H9 (cell line): ENCODE measurements around the gene SCNN1G. TPM values are rescaled to one million over a fixed set of nuclear protein-coding genes. Genes with fewer than 3 reads are reported as not detected.

Source experiments
- DNase-seq: peaks from one replicate; pipeline ENCODE4 v3.0.0-alpha.2; 2017
- H2AFZ ChIP-seq: one replicate; pipeline ENCODE4 v1.6.1; 2013; ENCODE audit warnings: mild to moderate bottlenecking, low read length, control low read depth, moderate library complexity
- H2AK5ac ChIP-seq: 2 replicates; pipeline ENCODE4 v1.6.1; 2013; ENCODE audit warnings: low read length, control low read depth, mixed read lengths; ENCODE audit not compliant: insufficient read length
- H2BK120ac ChIP-seq: one replicate; pipeline ENCODE4 v1.6.1; 2013; ENCODE audit warnings: low read depth, mild to moderate bottlenecking, low read length, control low read depth, inconsistent platforms; ENCODE audit not compliant: poor library complexity, severe bottlenecking
- H2BK12ac ChIP-seq: 2 replicates; pipeline ENCODE4 v1.6.1; 2013; ENCODE audit warnings: low read length, control low read depth, mixed read lengths, low read depth; ENCODE audit not compliant: insufficient read length
- H2BK15ac ChIP-seq: 2 replicates; pipeline ENCODE4 v1.6.1; 2013; ENCODE audit warnings: low read depth, low read length, control low read depth
- H2BK20ac ChIP-seq: one replicate; pipeline ENCODE4 v1.6.1; 2013; ENCODE audit warnings: low read depth, mild to moderate bottlenecking, low read length, control low read depth, inconsistent platforms; ENCODE audit not compliant: poor library complexity, severe bottlenecking
- H2BK5ac ChIP-seq: 2 replicates; pipeline ENCODE4 v1.6.1; 2013; ENCODE audit warnings: low read length, control low read depth, mixed read lengths; ENCODE audit not compliant: insufficient read length
- H3K14ac ChIP-seq: 2 replicates; pipeline ENCODE4 v1.6.1; 2013; ENCODE audit warnings: low read length, control low read depth; ENCODE audit not compliant: insufficient read depth
- H3K18ac ChIP-seq: 2 replicates; pipeline ENCODE4 v1.6.1; 2013; ENCODE audit warnings: low read depth, mild to moderate bottlenecking, mixed read lengths, low read length, control low read depth; ENCODE audit not compliant: insufficient read length
- H3K23ac ChIP-seq: 2 replicates; pipeline ENCODE4 v1.6.1; 2013; ENCODE audit warnings: low read length, control low read depth, mixed read lengths, low read depth; ENCODE audit not compliant: insufficient read length
- H3K23me2 ChIP-seq: 2 replicates; pipeline ENCODE4 v1.6.1; 2013; ENCODE audit warnings: low read depth, mild to moderate bottlenecking, mixed read lengths, low read length, control low read depth; ENCODE audit not compliant: insufficient read length, poor library complexity, severe bottlenecking
- H3K27ac ChIP-seq: 2 replicates; pipeline ENCODE4 v1.5.1; 2013; ENCODE audit warnings: low read length, control low read depth, mixed read lengths, low read depth; ENCODE audit not compliant: insufficient read length
- H3K27me3 ChIP-seq: 2 replicates; pipeline ENCODE4 v1.6.1; 2013; ENCODE audit warnings: low read length, control low read depth, inconsistent platforms; ENCODE audit not compliant: insufficient read depth
- H3K4ac ChIP-seq: 2 replicates; pipeline ENCODE4 v1.6.1; 2013; ENCODE audit warnings: low read depth, mild to moderate bottlenecking, control low read depth, inconsistent platforms, low read length, moderate library complexity
- H3K4me1 ChIP-seq: 2 replicates; pipeline ENCODE4 v1.6.1; 2013; ENCODE audit warnings: low read length, control low read depth, inconsistent platforms; ENCODE audit not compliant: insufficient read depth
- H3K4me2 ChIP-seq: 2 replicates; pipeline ENCODE4 v1.6.1; 2013; ENCODE audit warnings: low read length, control low read depth, mixed read lengths; ENCODE audit not compliant: insufficient read length, insufficient read depth
- H3K56ac ChIP-seq: 2 replicates; pipeline ENCODE4 v1.6.1; 2013; ENCODE audit warnings: low read depth, mild to moderate bottlenecking, mixed read lengths, low read length, control low read depth; ENCODE audit not compliant: insufficient read length
- H3K79me1 ChIP-seq: 2 replicates; pipeline ENCODE4 v1.6.1; 2013; ENCODE audit warnings: low read depth, mild to moderate bottlenecking, moderate library complexity, low read length, control low read depth, inconsistent platforms; ENCODE audit not compliant: insufficient read depth, poor library complexity, severe bottlenecking
- H3K79me2 ChIP-seq: 2 replicates; pipeline ENCODE4 v1.6.1; 2013; ENCODE audit warnings: low read length, control low read depth, inconsistent platforms; ENCODE audit not compliant: insufficient read depth
- H3K9ac ChIP-seq: 2 replicates; pipeline ENCODE4 v1.6.1; 2013; ENCODE audit warnings: low read length, control low read depth, mixed read lengths; ENCODE audit not compliant: insufficient read length; ENCODE audit errors: extremely low read depth
- H3K9me3 ChIP-seq: one replicate; pipeline ENCODE4 v1.6.1; 2013; ENCODE audit warnings: low read depth, low read length, inconsistent platforms; ENCODE audit not compliant: control insufficient read depth
- H3T11ph ChIP-seq: one replicate; pipeline ENCODE4 v1.6.1; 2013; ENCODE audit warnings: mild to moderate bottlenecking, low read length, control low read depth, inconsistent platforms
- H4K20me1 ChIP-seq: one replicate; pipeline ENCODE4 v1.6.1; 2013; ENCODE audit not compliant: control insufficient read depth, insufficient read length, insufficient read depth
- H4K5ac ChIP-seq: 2 replicates; pipeline ENCODE4 v1.6.1; 2013; ENCODE audit warnings: low read depth, mild to moderate bottlenecking, mixed read lengths, low read length, control low read depth; ENCODE audit not compliant: insufficient read length
- H4K8ac ChIP-seq: replicated peaks from 2 replicates; pipeline ENCODE4 v1.6.1; 2013; ENCODE audit warnings: low read length, control low read depth, mixed read lengths, low read depth; ENCODE audit not compliant: insufficient read length
- H4K91ac ChIP-seq: 2 replicates; pipeline ENCODE4 v1.6.1; 2013; ENCODE audit warnings: low read depth, mild to moderate bottlenecking, moderate library complexity, mixed read lengths, low read length, control low read depth; ENCODE audit not compliant: insufficient read length
- H3K27ac Mint-ChIP-seq, 3 experiments: 2 replicates in 2 of 3; 3 replicates in 1 of 3; pipeline ENCODE4 v1.8.0; 2020 to 2021; ENCODE audit warnings: mixed read lengths in 3 of 3, mild to moderate bottlenecking in 1 of 3, moderate library complexity in 1 of 3
- H3K27me3 Mint-ChIP-seq: 2 replicates; pipeline ENCODE4 v1.8.0; 2021; ENCODE audit warnings: low read depth, mild to moderate bottlenecking, moderate library complexity, mixed read lengths
- H3K36me3 Mint-ChIP-seq, 3 experiments: 2 replicates in 2 of 3; 3 replicates in 1 of 3; pipeline ENCODE4 v1.8.0; 2020 to 2021; ENCODE audit warnings: low read depth in 3 of 3, mixed read lengths in 3 of 3; ENCODE audit not compliant: insufficient read depth in 1 of 3
- H3K4me1 Mint-ChIP-seq, 2 experiments: 2 replicates each; pipeline ENCODE4 v1.8.0; 2020; ENCODE audit warnings: mixed read lengths in 2 of 2
- H3K4me3 Mint-ChIP-seq, 2 experiments: 2 replicates in 1 of 2; 3 replicates in 1 of 2; pipeline ENCODE4 v1.8.0; 2020 to 2021; ENCODE audit warnings: mild to moderate bottlenecking in 2 of 2, mixed read lengths in 2 of 2, moderate library complexity in 1 of 2
- H3K9me3 Mint-ChIP-seq, 2 experiments: 2 replicates in 1 of 2; 3 replicates in 1 of 2; pipeline ENCODE4 v1.8.0; 2020; ENCODE audit warnings: mild to moderate bottlenecking in 2 of 2, mixed read lengths in 2 of 2, moderate library complexity in 1 of 2
- WGBS: extraction: QIAGEN DNeasy Blood & Tissue Kit; methylation state at CpG from one replicate; pipeline ENCODE4 v1.1.7; 2013; ENCODE audit warnings: missing lambda C conversion rate, low lambda C conversion rate, mixed read lengths; ENCODE audit not compliant: insufficient read length; ENCODE audit errors: extremely low coverage; 5-methylcytosine and 5-hydroxymethylcytosine counted together
- total RNA-seq: library from RNA; stranded (reverse); gene quantifications from 2 replicates; pipeline ENCODE4 v1.2.1, GENCODE V29; 2021
- TF ChIP-seq, protein P1 (sequence below): fragments of 200-600 bp; sonication (generic); conservative IDR thresholded peaks from 3 replicates; pipeline ENCODE4 v1.8.0; 2021; ENCODE audit warnings: antibody characterized with exemption, mild to moderate bottlenecking

The SCNN1G gene
- total RNA-seq, 1 experiment from 2014 or later, result 0.74 TPM

DNA sequence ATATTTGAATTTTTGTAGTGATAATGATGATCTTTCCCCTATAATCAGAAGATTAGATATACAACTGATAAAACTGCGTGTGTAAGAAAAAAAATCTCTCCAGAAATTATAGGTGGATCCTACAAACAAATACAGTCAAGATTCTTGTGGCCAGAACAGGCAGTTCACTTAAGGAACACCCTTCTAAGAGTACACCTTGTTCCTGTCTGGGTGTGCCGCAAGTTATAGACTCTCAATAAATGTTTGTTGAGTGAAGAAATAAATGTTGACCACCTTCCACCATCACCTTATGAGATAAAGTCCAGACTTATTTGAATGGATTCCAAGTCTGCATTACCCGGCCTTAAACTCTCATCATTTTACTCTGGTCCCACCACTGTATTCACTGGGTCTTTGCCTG lies 73.9 kb downstream of the SCNN1G start:
- H3K56ac ChIP-seq, result no peak overlapping the region
- no peak overlapping the region for H2AFZ ChIP-seq
- Mint-ChIP-seq H3K27ac (no peak overlapping the region), H3K36me3 (no peaks in the 10 kb centered on the region), H3K4me3 (no peak overlapping the region), H3K9me3 (no peaks in the 10 kb centered on the region; a peak in 1 of 5 replicates), H3K4me1 (no peaks in the 10 kb centered on the region), H3K27me3 (peaks cover 5% of the 10 kb centered on the region)
- no peak overlapping the region for H4K5ac ChIP-seq
- no peak overlapping the region for H2BK5ac ChIP-seq
- no peak overlapping the region for H2BK12ac ChIP-seq
- no peak overlapping the region for H4K91ac ChIP-seq
- no peak overlapping the region for H3T11ph ChIP-seq
- H2BK15ac ChIP-seq, result no peak overlapping the region
- no peaks in the 10 kb centered on the region for H3K79me2 ChIP-seq
- H3K9ac ChIP-seq, result no peak overlapping the region
- no peak overlapping the region for H3K18ac ChIP-seq
- H3K9me3 ChIP-seq, result no peaks in the 10 kb centered on the region
- no peak overlapping the region for H3K14ac ChIP-seq
- H3K4me1 ChIP-seq, result no peaks in the 10 kb centered on the region
- TF ChIP-seq, protein P1, sequence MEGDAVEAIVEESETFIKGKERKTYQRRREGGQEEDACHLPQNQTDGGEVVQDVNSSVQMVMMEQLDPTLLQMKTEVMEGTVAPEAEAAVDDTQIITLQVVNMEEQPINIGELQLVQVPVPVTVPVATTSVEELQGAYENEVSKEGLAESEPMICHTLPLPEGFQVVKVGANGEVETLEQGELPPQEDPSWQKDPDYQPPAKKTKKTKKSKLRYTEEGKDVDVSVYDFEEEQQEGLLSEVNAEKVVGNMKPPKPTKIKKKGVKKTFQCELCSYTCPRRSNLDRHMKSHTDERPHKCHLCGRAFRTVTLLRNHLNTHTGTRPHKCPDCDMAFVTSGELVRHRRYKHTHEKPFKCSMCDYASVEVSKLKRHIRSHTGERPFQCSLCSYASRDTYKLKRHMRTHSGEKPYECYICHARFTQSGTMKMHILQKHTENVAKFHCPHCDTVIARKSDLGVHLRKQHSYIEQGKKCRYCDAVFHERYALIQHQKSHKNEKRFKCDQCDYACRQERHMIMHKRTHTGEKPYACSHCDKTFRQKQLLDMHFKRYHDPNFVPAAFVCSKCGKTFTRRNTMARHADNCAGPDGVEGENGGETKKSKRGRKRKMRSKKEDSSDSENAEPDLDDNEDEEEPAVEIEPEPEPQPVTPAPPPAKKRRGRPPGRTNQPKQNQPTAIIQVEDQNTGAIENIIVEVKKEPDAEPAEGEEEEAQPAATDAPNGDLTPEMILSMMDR, result no peak
- no CpG with 5 or more reads among the region's 3 CpGs for WGBS
- no peak overlapping the region for H3K27ac ChIP-seq
- no peak overlapping the region for H4K8ac ChIP-seq
- H2AK5ac ChIP-seq, result no peak overlapping the region
- no peaks in the 10 kb centered on the region for H3K23me2 ChIP-seq
- H3K4ac ChIP-seq, result no peak overlapping the region
- no peak for DNase-seq
- no peaks in the 10 kb centered on the region for H3K27me3 ChIP-seq
- no peak overlapping the region for H2BK20ac ChIP-seq
- no peaks in the 10 kb centered on the region for H3K79me1 ChIP-seq
- no peaks in the 10 kb centered on the region for H4K20me1 ChIP-seq
- no peak overlapping the region for H3K23ac ChIP-seq
- H2BK120ac ChIP-seq, result no peak overlapping the region
- H3K4me2 ChIP-seq, result no peak overlapping the region
